MM.1S (cell line): ENCODE data around the gene CTAGE4.

Experiments
- DNase-seq: peaks from one replicate; pipeline ENCODE4 v3.0.0-alpha.2; 2015
- H2AFZ ChIP-seq: fragments of 300-600 bp; sonication (generic); 2 replicates; pipeline ENCODE4 v1.6.0; 2016; ENCODE audit warnings: antibody characterized with exemption, low read length
- H3F3A ChIP-seq: fragments of 300-600 bp; sonication (generic); 2 replicates; pipeline ENCODE4 v1.6.1; 2016; ENCODE audit warnings: mild to moderate bottlenecking, antibody characterized with exemption, low read length, moderate library complexity, mixed read lengths; ENCODE audit not compliant: insufficient read depth
- H3K27ac ChIP-seq: fragments of 300-600 bp; sonication (generic); 2 replicates; pipeline ENCODE4 v1.5.1; 2016; ENCODE audit warnings: mild to moderate bottlenecking, low read length
- H3K27me3 ChIP-seq: fragments of 300-600 bp; sonication (generic); replicated peaks from 2 replicates; pipeline ENCODE4 v1.6.0; 2016; ENCODE audit warnings: low read length; ENCODE audit not compliant: insufficient read depth
- H3K36me3 ChIP-seq: fragments of 300-600 bp; sonication (generic); replicated peaks from 2 replicates; pipeline ENCODE4 v1.6.1; 2016; ENCODE audit warnings: mild to moderate bottlenecking, low read length, mixed read lengths; ENCODE audit not compliant: insufficient read depth
- H3K4me1 ChIP-seq: fragments of 300-600 bp; sonication (generic); 2 replicates; pipeline ENCODE4 v1.6.1; 2016; ENCODE audit warnings: low read length, mixed read lengths
- H3K4me2 ChIP-seq: fragments of 300-600 bp; sonication (generic); 2 replicates; pipeline ENCODE4 v1.6.0; 2016; ENCODE audit warnings: low read depth, low read length
- H3K4me3 ChIP-seq: fragments of 300-600 bp; sonication (generic); 2 replicates; pipeline ENCODE4 v1.5.1; 2016; ENCODE audit warnings: low read length, mixed read lengths
- H3K79me2 ChIP-seq: fragments of 300-600 bp; sonication (generic); 2 replicates; pipeline ENCODE4 v1.6.1; 2016; ENCODE audit warnings: mixed run types, low read length, mixed read lengths
- H3K9ac ChIP-seq: fragments of 300-600 bp; sonication (generic); 2 replicates; pipeline ENCODE4 v1.6.1; 2016; ENCODE audit warnings: low read length, mixed read lengths
- H3K9me2 ChIP-seq: fragments of 300-600 bp; sonication (generic); replicated peaks from 2 replicates; pipeline ENCODE4 v1.6.1; 2016; ENCODE audit warnings: mild to moderate bottlenecking, low read length, mixed read lengths; ENCODE audit not compliant: insufficient read depth
- H3K9me3 ChIP-seq: fragments of 300-600 bp; sonication (generic); replicated peaks from 2 replicates; pipeline ENCODE4 v1.6.1; 2016; ENCODE audit warnings: mild to moderate bottlenecking, low read length, mixed read lengths; ENCODE audit not compliant: insufficient read depth
- H4K20me1 ChIP-seq: fragments of 300-600 bp; sonication (generic); 2 replicates; pipeline ENCODE4 v1.6.1; 2016; ENCODE audit warnings: mild to moderate bottlenecking, low read length, moderate library complexity, mixed read lengths; ENCODE audit not compliant: insufficient read depth
- CTCF ChIP-seq: fragments of 300-600 bp; sonication (generic); IDR thresholded peaks from 2 replicates; pipeline ENCODE4 v1.5.1; 2016; ENCODE audit warnings: antibody characterized with exemption, low read length, mixed read lengths
- EZH2 ChIP-seq: fragments of 300-600 bp; sonication (generic); optimal IDR thresholded peaks from 2 replicates; pipeline ENCODE3; 2017; ENCODE audit warnings: low read depth, mild to moderate bottlenecking, antibody characterized with exemption, low read length, mixed read lengths
- EZH2phosphoT487 ChIP-seq: fragments of 300-600 bp; sonication (generic); IDR thresholded peaks from 2 replicates; pipeline ENCODE4 v1.6.1; 2018; ENCODE audit warnings: antibody characterized with exemption, low read length

CTAGE4 gene

GRCh38 chr7:144144426-144144825 is 38.8 kb upstream of the CTAGE4 start:
- Histone ChIP-seq H3K9me2 (no peaks in the 10 kb centered on the region), H4K20me1 (no peaks in the 10 kb centered on the region), H3F3A (no peaks in the 10 kb centered on the region), H3K27ac (no peak overlapping the region), H3K9ac (no peak overlapping the region), H3K4me1 (no peaks in the 10 kb centered on the region), H3K27me3 (no peaks in the 10 kb centered on the region), H3K4me2 (no peak overlapping the region), H3K4me3 (no peak overlapping the region), H3K9me3 (no peaks in the 10 kb centered on the region), H3K36me3 (no peaks in the 10 kb centered on the region), H2AFZ (no peak overlapping the region), H3K79me2 (no peaks in the 10 kb centered on the region)
- no peak for TF ChIP-seq CTCF
- TF ChIP-seq EZH2, result no peak
- no peak for TF ChIP-seq EZH2phosphoT487
- DNase-seq, result no peak

DNA sequence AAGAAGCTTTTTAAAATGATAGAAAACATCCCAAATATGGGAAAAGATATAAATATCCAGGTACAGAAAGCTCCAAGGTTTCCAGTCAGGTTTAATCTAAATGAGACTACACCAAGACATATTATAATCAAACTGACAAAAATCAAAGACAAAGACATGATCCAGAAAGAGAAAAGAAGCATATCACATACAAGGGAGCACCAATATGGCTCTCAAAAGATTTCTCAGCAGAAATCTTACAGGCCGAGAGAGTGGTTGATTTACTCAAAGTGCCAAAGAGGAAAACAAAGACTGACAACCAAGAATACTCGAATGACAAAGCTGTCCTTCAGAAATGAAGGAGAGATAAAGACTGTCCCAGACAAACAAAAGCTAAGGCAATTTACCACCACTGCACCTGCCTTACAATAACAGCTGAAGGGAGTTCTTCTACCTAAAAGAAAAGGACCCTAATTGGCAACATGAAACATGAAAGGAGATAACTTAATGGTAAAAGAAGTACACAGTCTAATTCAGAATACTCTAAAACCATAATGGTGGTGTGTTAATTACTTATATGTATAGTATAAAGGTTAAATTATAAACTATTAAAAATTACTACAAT is 34.9 kb upstream of the CTAGE4 start:
- Histone ChIP-seq H3K36me3 (no peaks in the 10 kb centered on the region), H3K4me1 (no peaks in the 10 kb centered on the region), H3K9ac (no peak overlapping the region), H3F3A (no peaks in the 10 kb centered on the region), H4K20me1 (no peaks in the 10 kb centered on the region), H2AFZ (no peak overlapping the region), H3K27me3 (no peaks in the 10 kb centered on the region), H3K4me2 (no peak overlapping the region), H3K9me3 (no peaks in the 10 kb centered on the region), H3K4me3 (no peak overlapping the region), H3K79me2 (no peaks in the 10 kb centered on the region), H3K27ac (no peak overlapping the region), H3K9me2 (no peaks in the 10 kb centered on the region)
- no peak for DNase-seq
- TF ChIP-seq CTCF, result no peak
- no peak for TF ChIP-seq EZH2
- no peak for TF ChIP-seq EZH2phosphoT487

DNA sequence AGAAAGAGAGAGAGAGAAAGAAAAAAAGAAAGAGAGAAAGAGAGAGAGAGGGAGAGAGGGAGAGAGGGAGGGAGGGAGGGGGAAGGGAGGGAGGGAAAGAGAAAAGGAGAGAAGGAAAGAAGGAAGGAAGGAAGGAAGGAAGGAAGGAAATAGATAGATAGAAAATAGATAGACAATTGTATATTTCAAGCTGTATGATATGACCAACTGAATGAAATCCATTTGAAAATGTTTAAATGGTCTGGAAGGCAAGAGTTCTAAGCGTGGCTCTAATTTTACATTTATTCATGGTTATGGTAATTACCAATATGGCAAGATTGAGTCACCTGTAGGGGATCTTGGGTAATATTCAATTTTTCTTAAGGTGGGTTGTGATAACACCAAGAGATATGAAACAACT is 24.4 kb upstream of the CTAGE4 start:
- Histone ChIP-seq H3K9ac (no peak overlapping the region), H3K4me2 (no peak overlapping the region), H2AFZ (no peak overlapping the region), H3K9me2 (no peaks in the 10 kb centered on the region), H3K4me1 (no peaks in the 10 kb centered on the region), H3K9me3 (no peaks in the 10 kb centered on the region), H3K27ac (no peak overlapping the region), H4K20me1 (no peaks in the 10 kb centered on the region), H3F3A (no peaks in the 10 kb centered on the region), H3K79me2 (no peaks in the 10 kb centered on the region), H3K36me3 (no peaks in the 10 kb centered on the region), H3K27me3 (no peaks in the 10 kb centered on the region), H3K4me3 (no peak overlapping the region)
- TF ChIP-seq EZH2 (no peak), CTCF (no peak), EZH2phosphoT487 (no peak)
- DNase-seq, result no peak
